ENCODE measurements around the gene SMAD3.
A peak's percentile ranks its signal among the peaks of the same experiment; 100 is the strongest.

SMAD3 gene

DNA sequence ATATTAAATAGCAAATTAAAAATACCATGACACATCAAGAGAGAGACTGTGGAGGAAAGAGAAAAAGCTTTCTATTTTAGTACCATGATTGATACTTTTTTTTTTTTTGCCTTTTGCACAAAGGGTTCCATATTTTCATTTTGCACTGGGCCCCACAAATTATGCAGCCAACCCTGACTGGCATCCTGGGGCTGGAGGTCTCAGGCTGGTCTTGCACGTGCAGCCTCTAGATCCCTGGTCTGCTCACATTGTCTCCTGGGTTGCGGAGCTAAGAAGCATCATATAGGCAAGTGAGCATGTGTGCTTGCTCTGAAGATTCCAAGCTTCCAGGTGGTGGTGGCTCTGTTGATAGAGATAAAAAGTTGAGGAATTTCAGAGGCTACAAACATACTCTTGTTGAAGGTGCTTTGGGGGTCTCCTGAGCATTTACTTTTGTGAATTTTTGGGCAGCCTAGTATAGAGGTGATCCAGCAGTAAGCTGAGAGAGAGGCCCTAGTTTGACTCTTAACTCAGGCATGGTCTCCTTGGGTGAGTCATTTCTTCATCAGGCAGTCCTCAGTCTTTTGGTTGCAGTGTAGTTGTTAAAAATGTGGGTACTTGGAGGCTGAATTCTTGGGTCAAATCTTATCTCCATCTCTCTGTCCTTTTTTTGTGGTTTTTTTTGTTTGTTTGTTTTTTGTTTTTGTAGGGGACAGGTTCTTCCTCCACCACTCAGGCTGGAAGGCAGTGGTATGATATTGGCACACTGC, 31.3 kb downstream of the SMAD3 start:
- no peak for DNase-seq (ENCODE audit: low read depth)

DNA sequence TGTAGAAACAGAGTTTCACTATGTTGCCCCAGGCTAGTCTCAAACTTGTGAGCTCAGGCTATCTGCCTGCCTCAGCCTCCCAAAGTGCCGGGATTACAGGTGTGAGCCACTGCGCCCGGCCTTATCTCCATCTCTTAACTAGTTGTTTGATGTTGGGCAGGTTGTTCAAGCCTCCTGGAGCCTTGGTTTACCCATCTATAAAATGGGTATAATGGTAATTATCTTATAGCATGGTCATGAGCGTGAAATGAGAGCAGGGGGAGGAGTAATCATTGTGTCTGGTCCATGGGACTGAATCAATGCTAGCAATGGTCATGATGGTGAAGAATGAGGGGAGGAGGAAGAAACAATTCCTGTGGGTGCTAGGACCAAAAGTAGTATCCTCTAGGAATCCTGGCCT, 32.0 kb downstream of the SMAD3 start:
- no peak for DNase-seq (ENCODE audit: low read depth)

DNA sequence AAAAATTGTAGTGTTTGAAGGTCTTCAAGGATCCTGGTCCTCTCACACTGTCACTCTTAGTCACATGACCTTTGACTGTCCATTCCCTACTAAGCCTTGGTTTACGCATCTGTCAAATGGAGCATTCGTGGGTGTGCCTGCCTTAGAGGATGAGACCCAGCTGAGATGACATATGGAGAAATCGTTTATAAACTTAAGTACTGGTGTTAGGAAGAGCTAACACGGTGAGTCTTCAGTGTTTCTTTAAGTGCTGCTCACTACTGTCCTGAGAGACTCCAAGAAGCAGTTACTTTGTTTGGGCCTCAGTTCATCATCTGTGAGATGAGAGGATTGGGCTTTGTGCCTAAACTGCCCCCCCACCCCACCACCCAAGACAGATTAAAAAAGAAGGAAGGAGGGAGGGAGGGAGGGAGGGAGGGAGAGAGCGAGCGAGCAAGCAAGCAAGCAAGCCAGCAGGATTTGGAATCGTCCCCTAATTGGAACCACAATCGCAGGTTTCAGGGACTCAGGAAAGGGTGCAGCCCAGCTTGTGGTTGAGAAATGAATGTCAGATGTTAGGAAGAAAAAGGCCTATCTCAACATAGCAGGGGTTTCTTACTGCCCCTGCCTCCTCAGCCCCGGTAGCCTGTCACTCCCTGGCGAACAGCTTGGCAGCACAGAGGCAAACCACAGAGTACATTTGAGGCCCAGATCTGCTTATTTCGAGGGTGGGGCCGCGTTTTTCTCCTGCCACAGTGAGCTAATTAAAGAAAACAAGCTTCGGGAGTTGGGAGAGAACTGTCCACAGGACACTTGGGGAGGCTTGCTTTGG, 32.7 kb downstream of the SMAD3 start:
- peak; percentile 92 for DNase-seq (ENCODE audit: low read depth)

DNA sequence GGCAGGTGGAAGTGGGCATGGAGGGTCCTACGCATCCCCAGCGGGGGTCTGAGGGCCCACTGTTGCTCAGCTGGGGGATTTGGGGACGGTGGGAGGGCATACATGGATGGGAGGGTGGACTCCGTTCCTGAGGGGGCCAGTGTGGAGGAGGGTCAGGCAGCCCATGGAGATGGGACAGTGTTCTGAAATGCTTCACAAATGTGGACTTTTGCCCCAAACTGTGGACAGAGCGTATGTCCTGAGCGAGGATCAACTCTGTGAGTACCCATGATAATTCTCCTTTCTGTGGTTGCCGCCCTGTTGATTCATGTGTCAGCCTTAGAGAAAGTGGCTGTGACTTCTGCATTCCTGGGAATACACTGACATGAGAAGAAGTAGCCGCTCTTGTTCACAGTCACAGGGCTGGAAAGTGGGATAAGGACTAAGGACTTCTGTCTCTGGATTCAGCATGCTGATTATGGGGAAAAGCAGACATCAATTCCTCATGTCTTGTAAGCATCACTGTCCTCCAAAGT, 33.4 kb downstream of the SMAD3 start:
- DNase-seq (ENCODE audit: low read depth), result no peak

DNA sequence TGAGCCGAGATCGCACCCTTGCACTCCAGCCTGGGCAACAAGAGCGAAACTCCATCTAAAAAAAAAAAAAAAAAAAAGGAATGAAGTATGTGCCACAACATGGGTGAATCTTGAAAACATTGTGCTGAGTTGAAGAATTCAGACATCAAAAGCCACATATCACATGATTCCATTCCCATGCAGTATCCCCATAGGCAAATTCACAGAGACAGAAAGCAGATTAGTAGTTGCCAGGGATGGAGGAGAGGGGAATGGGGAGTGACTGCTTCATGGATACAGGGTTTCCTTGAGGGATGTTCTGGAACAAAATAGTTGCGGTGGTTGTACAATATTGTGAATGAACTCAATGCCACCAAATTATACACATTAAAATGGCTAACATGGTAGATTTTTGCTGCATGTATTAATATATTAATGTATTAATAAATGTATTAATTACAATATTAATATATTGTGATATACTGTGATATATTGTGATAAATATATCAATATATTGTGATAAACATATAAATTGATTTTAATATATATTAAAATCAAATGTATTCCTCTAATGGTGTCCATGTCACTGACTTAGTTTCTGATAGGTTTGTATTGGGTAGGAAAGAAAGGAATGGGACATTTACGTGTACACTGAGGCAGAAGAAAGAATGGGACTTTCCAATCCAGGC, 34.9 kb downstream of the SMAD3 start:
- no peak for DNase-seq (ENCODE audit: low read depth)

DNA sequence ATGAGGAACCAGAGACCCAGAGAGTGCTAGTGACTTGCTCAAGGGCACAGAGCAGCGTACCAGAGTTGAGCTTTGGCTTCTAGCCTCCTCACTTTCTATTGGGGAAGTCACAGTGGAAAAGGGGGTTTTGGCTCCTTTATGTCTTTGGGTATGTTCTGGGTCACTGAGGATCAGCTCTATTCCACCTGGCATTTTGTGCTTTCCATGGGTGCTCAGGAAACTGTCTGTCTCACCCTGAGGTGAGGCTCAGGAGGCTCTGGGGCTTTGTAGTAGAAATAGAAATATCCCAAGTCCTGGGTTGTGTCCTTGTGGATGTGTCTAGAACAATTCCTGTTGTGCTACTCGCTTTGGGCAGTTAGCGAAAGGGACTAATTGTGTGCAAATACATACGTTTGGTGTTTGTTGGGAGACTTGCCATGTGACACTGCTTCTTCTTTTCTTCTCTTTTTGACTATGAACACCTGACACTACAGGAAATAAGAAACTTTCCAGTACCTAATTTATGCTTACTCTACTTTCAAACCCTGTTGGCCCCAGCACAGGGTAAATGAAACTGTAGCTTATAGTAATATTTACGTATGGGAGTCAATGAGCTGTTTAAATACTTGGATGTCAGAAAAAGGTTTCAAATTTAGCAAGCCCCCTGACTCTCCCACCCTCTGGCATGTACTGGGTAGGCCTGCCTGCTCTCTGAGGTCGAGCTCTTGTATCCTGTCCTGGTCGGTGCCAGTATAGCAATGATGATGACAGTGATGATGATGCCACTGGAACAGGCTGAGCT, 35.6 kb downstream of the SMAD3 start:
- no peak for DNase-seq (ENCODE audit: low read depth)

DNA sequence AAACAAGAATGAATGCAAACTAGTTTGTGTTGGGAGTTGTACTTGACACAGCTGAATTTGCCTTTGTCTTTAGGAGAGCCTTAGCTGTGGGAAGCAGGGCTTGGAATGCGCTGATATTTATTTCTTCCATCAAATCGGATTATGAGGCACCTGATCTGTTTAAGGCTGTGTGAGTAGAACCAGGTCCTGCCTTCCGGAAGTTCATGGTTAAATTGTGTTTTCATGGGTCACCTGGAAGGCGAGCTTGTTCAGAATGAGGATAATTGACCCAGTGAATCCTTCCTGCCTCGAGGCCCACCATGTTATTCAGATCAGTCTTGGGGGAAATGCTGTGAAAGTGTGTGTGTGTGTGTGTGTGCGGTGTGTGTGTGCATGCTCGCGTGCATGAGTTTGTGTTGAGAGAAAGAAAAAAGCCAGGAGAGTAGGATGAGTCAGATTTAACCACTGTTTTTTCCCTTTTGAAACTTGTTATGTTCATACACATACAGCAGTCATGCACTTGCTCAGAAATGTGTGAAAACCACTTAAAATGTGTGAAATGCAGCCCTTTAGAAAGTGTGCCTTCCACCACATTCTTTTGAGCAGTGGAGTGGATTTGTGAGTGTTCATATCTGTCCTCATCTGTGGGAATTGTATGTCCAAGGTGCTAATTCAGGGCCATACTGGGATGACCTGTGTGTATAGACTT, 36.7 kb downstream of the SMAD3 start:
- DNase-seq (ENCODE audit: low read depth), result no peak

DNA sequence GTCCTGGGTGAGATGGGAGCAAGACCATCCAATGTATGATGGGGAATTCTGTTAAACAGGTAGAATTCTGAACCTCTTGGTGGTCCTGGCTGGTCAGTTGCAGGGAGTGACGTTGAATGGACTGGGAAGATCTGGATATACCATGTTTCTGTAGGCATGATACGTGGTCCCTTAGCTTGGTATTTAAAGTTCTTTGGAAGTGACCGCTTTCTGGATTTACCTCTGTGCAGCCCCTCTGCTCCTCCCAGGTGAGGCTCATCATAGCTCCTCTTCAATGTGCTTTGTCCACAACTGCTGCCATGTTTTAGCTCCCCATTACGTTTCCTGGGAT, 37.2 kb downstream of the SMAD3 start:
- no peak for DNase-seq (ENCODE audit: low read depth)

DNA sequence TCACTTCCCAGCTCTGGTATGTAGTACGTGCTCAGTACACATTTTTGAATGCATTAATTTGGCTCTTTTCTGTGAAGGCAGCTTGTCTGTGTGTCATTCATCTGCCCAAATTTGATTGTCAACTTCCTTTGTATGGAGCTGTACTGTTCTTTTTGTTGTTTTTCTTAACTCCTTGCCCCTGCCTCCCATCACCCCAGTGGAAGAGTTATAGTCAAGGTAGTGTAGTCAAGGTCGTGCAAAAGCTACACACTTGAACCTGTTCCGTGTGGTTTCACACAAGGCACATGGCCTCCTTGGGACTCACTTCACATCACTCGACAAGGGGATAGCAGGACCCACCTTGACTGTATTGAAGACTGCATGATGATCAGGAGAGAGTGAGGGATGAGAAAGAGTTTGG, 37.6 kb downstream of the SMAD3 start:
- DNase-seq (ENCODE audit: low read depth), result no peak

DNA sequence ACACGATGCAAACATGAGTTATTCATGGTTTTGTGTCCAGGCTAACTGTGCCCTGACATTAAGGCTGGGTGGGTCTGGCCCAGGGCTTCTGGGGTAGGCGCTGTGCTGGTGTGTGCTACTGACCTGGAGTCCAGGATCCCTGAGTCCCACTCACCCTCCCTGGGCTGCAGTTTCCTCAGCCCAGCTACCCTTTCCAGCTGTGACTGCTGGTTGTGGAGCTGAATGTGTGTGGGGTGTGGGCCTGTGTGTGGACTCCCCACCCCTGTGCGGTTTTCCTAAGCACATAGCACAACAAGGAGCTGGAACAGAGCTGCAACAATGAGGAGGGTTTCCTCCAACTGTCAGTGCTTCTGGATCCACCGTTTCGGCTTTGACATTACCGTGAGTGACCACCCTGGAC, 38.0 kb downstream of the SMAD3 start:
- DNase-seq (ENCODE audit: low read depth), result no peak

DNA sequence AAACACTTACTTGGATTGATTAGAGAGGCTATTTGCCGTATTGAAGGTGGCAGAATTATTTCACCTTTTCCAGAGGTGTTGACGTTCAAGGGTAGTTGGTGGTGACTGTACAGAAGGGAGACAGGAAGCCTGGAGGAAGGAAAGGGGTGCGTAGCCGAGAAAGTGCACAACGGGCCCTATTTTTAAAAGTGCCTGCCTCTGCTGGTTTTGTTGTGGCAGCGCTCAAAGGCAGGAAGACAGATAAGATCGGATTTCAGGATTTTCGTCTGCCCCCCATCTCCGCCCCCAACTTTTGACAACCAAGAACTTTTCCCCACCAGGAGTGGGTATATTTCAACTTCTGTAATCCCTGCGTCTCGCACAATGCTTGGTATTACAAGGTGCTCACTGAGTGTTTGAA, 38.5 kb downstream of the SMAD3 start:
- no peak for DNase-seq (ENCODE audit: low read depth)

DNA sequence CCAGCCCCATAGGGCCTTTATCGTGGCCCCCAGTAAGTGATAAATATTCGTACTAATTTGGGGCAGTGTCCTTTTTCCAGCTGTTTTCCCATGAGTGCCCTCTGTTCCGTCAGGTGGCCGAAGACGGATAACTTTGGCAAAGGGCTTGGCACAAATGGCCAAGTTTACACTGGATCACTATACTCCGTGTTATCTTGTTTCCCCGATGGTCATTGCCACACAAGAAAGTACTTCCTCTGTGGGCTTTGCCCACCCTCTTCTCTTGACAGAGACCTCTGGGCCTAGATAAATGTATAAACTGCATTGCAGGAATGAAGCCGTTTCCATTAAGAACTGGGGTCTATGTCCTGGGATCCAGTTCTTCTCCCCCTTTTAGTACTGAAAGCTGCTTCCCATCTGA, 39.1 kb downstream of the SMAD3 start:
- no peak for DNase-seq (ENCODE audit: low read depth)

DNA sequence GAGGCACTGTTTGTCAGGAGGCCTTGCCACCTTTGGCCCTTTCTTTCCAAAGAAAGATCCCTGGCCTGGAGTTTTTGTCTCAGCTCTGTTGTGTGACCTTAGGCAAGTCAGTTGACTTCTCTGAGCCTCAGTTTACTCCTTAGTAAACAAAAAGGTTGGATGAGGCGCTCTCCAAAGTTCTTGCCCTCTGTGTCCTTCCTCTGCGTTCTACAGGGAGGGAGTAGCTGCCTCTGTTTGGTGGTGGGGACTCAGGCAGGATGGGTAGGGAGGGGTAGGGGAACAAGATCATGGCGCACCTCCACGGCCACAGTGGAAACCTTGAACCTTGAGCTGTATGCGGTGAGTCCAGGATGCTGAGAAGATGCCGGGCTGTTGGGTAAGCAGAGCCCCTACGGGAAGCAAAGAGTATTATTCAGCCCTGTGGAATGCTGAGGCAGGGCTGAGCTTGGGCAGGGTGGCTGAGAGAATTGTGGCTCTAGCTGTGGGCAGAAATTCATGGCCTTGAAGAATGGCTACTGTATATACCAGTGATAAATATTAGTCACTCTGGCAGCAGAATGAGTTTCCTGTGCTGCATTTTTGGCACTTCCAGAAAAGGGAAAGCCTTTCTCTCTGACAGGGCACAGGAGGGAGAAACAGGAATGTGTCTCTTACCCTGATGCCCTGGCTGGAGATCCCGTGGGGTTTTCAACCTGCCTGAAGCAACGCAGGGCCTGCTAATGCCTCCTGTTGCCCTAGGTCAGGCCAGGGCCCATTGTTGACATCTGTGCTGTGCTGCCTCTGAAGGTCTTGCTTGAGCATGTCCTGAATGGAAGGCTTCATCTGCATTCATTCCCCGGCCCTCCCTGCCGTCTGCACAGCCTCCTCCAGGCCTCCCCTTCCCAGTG, 39.9 kb downstream of the SMAD3 start:
- peak; percentile 97 for DNase-seq (ENCODE audit: low read depth)

DNA sequence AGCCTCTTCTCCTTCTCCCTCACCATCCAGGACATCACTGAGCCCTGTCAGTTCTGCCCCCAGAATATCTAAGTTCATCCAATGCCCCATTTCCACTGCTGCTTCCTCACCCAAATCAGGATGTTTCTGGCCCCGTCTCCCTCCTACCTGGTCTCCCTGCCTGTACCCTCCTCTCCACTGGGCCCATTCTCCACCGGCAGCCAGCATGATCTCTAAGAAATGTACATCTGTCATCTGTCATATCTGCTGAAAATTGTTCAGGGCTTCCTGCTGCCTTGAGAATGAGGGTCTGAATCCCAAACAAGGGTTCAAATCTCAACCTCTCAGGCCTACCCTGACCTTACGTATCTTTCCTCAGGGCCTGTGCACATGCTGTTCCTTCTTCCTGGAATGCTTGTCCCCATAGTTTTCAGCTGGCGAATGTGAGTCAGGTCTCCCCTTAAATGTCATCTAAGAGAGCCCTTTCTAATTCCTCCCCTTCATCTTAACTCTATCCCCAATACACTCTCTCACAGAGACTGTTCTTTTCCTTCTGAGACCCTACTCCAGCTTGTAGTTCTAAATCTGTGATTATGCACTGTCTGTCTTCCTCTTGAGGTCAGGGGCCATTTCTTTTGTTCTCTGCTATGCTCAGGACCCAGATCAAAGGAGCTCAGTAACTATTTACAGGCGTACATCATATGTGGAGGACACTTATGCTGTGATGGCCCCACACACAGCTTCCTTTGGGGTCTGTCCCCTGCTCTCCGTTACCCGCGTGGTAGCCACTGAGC, 40.8 kb downstream of the SMAD3 start:
- DNase-seq (ENCODE audit: low read depth), result no peak

DNA sequence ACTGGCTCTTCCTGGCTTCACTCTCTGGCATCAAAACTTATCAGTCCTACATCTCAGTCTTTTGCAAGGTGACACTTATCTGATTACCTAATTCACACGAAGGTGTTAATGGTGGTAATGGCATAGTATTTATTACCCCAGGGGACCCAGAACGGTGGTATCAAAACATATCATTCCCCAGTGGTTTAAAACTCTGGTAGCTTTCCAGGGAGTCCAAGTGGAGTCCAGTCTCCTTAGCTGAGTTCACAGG, 41.3 kb downstream of the SMAD3 start:
- DNase-seq (ENCODE audit: low read depth), result no peak

DNA sequence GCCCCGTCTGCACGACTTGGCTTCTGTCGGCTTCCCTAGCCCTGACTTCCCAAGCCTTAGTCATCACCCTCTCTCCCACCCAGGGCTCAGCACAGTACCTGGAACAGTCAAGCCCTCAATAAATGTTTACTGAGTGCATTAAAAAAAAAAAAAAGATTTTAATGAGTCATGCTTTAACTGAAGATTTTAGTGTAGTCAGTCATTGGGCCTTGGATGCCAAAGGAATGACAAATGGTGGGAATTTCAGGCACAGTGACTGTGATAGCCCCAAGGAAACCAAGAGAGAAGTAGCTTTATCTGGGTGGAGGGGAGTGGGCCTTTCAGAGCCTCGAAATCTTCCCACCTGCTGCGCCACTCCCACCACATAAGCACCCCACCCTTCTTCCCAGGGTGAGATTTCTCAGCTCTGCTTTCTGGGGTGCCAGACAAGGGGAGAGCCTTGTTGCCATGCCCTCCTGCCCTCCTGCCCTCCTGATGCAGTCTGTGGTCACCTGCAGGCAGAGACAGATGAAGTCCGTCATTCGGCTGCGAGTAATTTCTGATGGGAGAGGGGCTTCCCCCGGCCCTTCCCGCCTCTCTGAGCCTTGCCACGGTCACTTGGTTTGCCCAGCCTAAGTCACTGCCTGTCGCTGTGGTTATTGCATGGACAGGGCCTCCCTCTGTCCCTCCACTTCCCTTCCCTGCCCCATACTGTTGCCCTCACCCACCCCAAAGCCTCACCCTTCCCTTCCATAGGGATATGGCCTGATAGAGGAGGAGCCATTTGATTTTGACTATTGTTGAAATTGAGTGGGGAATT, 41.8 kb downstream of the SMAD3 start:
- DNase-seq (ENCODE audit: low read depth), result peak; percentile 98

DNA sequence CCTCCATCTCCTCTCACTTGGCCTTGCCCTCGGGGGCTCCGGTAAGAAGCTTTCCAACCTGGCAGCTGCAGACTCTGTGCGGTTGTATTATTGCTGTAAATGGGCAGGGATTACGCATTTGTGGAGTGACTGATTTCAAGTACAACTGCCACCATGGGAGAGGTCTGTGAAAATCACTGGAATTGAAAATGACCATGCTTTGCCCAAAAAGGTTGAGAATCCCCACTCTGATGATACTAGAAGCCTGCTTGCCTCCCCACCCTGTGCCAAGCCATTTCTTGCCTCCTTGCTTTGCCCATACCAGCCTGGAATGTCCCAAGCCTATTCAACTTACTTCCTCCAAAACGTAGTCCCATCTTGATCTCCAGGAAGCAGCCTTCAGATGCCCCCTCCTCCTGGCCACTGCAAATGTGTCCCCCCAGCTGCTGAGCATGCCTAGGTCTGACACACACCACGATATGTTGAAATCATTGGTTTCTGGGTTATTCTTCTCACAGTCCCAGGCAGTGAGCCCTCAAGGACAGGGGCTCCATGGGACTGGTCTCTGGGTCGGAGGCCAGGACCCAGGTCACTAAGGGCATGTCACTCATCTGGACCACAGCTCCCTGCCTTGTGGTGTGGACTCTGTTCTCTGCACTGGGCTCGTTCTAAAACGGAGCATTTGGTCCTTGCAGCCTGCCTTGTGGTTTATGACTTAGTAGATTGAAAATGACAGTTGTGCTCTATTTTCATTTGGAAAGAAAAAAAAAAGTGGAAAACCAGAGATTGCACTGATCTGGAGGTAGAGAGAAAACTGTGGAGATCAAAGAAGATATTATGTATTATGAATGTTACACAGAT, 42.9 kb downstream of the SMAD3 start:
- DNase-seq (ENCODE audit: low read depth), result no peak

Data from GM04503 (cell line).